ENCODE results near the gene MCOLN2. TPM values are rescaled to one million over a fixed set of nuclear protein-coding genes. Genes with fewer than 3 reads are reported as not detected.

MCOLN2 gene
- total RNA-seq, 1 experiment from 2014 or later: 11.3 TPM

DNA sequence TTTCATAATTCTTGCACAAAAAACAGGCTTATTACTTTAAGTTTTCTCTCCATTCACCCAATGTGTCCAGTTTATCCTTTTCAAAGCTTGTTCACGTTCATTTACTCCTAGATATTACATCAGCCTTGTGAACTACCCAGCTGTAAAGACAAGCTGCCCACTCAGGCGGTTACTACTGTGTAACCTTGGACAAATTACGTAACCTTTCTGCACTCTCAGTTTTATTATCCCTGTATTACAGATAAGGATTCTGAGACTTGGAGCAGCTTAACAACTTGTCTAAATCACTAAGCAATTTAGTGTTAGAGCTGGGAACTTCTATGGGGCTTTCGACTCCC lies 83.4 kb downstream of the MCOLN2 start:
- no TSS peak for BruUV-seq (replicated peaks)
- intact Hi-C loops (cut with micrococcal nuclease): no loop called here

More for the DNA sequence above, 83.4 kb downstream of the MCOLN2 start:
- Histone ChIP-seq H3K4me2 (ENCODE audit: low read length) (no peak overlapping the region), H3K79me2 (ENCODE audit: insufficient read depth, low read length) (no peaks in the 10 kb centered on the region), H3K9me2 (ENCODE audit: insufficient read depth) (no peaks in the 10 kb centered on the region), H3K4me1 (ENCODE audit: control insufficient read depth in 1 of 2, insufficient read depth in 2 of 2, low read length in 2 of 2) (no peaks in the 10 kb centered on the region), H3K4me3 (replicated peaks in 1 of 2; ENCODE audit: low read depth in 1 of 2, low read length in 2 of 2) (no peak overlapping the region), H3K36me3 (ENCODE audit: control insufficient read depth in 1 of 2, insufficient read depth in 2 of 2, low read length in 2 of 2) (no peaks in the 10 kb centered on the region), H3K9me3 (ENCODE audit: control insufficient read depth in 1 of 2, insufficient read depth in 1 of 2, low read depth in 1 of 2, low read length in 2 of 2) (no peaks in the 10 kb centered on the region), H4K20me1 (ENCODE audit: insufficient read depth) (no peaks in the 10 kb centered on the region), H3K27me3 (ENCODE audit: insufficient read depth, low read length) (no peaks in the 10 kb centered on the region), H3K27ac (ENCODE audit: low read depth, low read length) (no peak overlapping the region), H2AFZ (ENCODE audit: low read depth, low read length, poor library complexity, severe bottlenecking) (no peak overlapping the region), H3K9ac (ENCODE audit: low read length) (no peak overlapping the region)
- CTCF ChIA-PET: no interaction called here
- ATAC-seq (no peak), DNase-seq (ENCODE audit: low read depth, low spot score) (no peak)
- POLR2A ChIA-PET: no interaction called here
- RAD21 ChIA-PET (ENCODE audit: low non-redundant PET in 1 of 2, low total read pairs in 2 of 2, uncharacterized antibody in 2 of 2, unreplicated experiment in 2 of 2): no interaction called here
- no peak for TF ChIP-seq ELF1 (IDR thresholded peaks at IDR 0.05; ENCODE audit: borderline replicate concordance, low read depth)
- TF ChIP-seq EZH2phosphoT487 (IDR thresholded peaks at IDR 0.05; ENCODE audit: borderline replicate concordance): no peak
- TF ChIP-seq POLR2AphosphoS5 (IDR thresholded peaks at IDR 0.05; ENCODE audit: low read depth, low read length): no peak
- TF ChIP-seq RAD21 (IDR thresholded peaks at IDR 0.05; ENCODE audit: low read depth): no peak
- no peak for TF ChIP-seq TCF7L2 (IDR thresholded peaks at IDR 0.05; ENCODE audit: borderline replicate concordance, extremely low read depth, insufficient read depth, insufficient read length)
- no peak for TF ChIP-seq EGR1 (IDR thresholded peaks at IDR 0.05; ENCODE audit: low read depth)
- no peak for TF ChIP-seq POLR2A (IDR thresholded peaks at IDR 0.05; ENCODE audit: borderline replicate concordance, extremely low read depth, insufficient read depth, insufficient read length)
- TF ChIP-seq JUND (IDR thresholded peaks at IDR 0.05): no peak
- TF ChIP-seq, protein P1, sequence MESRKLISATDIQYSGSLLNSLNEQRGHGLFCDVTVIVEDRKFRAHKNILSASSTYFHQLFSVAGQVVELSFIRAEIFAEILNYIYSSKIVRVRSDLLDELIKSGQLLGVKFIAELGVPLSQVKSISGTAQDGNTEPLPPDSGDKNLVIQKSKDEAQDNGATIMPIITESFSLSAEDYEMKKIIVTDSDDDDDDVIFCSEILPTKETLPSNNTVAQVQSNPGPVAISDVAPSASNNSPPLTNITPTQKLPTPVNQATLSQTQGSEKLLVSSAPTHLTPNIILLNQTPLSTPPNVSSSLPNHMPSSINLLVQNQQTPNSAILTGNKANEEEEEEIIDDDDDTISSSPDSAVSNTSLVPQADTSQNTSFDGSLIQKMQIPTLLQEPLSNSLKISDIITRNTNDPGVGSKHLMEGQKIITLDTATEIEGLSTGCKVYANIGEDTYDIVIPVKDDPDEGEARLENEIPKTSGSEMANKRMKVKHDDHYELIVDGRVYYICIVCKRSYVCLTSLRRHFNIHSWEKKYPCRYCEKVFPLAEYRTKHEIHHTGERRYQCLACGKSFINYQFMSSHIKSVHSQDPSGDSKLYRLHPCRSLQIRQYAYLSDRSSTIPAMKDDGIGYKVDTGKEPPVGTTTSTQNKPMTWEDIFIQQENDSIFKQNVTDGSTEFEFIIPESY (IDR thresholded peaks at IDR 0.05; ENCODE audit: extremely low read depth, insufficient replicate concordance, low read length): no peak
- no peak for TF ChIP-seq EZH2 (IDR thresholded peaks at IDR 0.05)
- TF ChIP-seq, protein P2, sequence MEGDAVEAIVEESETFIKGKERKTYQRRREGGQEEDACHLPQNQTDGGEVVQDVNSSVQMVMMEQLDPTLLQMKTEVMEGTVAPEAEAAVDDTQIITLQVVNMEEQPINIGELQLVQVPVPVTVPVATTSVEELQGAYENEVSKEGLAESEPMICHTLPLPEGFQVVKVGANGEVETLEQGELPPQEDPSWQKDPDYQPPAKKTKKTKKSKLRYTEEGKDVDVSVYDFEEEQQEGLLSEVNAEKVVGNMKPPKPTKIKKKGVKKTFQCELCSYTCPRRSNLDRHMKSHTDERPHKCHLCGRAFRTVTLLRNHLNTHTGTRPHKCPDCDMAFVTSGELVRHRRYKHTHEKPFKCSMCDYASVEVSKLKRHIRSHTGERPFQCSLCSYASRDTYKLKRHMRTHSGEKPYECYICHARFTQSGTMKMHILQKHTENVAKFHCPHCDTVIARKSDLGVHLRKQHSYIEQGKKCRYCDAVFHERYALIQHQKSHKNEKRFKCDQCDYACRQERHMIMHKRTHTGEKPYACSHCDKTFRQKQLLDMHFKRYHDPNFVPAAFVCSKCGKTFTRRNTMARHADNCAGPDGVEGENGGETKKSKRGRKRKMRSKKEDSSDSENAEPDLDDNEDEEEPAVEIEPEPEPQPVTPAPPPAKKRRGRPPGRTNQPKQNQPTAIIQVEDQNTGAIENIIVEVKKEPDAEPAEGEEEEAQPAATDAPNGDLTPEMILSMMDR (IDR thresholded peaks at IDR 0.05 in 2 of 3, conservative IDR thresholded peaks at IDR 0.05 in 1 of 3; ENCODE audit: borderline replicate concordance in 1 of 3, insufficient read depth in 1 of 3, low read depth in 2 of 3, low read length in 2 of 3): no peak
